Islet of Langerhans (tissue), 1 donor: ENCODE data around the gene HOXD9.

ENCODE experiments used
- FAIRE-seq: peaks from one replicate; lab custom pipeline; 2011; peaks lifted over from hg19 to GRCh38; lab: Jason Lieb, UNC

Gene HOXD9

GRCh38 chr2:176138923-176139660 is 16.6 kb downstream of the HOXD9 start:
- FAIRE-seq = no peak

GRCh38 chr2:176139661-176140512 is 17.4 kb downstream of the HOXD9 start:
- no peak for FAIRE-seq

GRCh38 chr2:176140513-176141317 is 18.2 kb downstream of the HOXD9 start:
- FAIRE-seq = no peak

GRCh38 chr2:176142281-176142680 is 19.8 kb downstream of the HOXD9 start:
- no peak for FAIRE-seq

GRCh38 chr2:176145085-176145969 is 22.8 kb downstream of the HOXD9 start:
- no peak for FAIRE-seq

- FAIRE-seq = no peak
These were observed 23.6 kb downstream of the HOXD9 start for GRCh38 chr2:176146101-176146500.

- no peak for FAIRE-seq
These were observed 24.1 kb downstream of the HOXD9 start for GRCh38 chr2:176146645-176147044.

- no peak for FAIRE-seq
These were observed 24.8 kb downstream of the HOXD9 start for GRCh38 chr2:176147210-176147799.

GRCh38 chr2:176147800-176148496 is 25.4 kb downstream of the HOXD9 start:
- no peak for FAIRE-seq

- FAIRE-seq = no peak
These were observed 26.4 kb downstream of the HOXD9 start for GRCh38 chr2:176148751-176149421.

- no peak for FAIRE-seq
These were observed 27.0 kb downstream of the HOXD9 start for GRCh38 chr2:176149481-176149938.

GRCh38 chr2:176149939-176150583 is 27.5 kb downstream of the HOXD9 start:
- FAIRE-seq = no peak

- FAIRE-seq = no peak
These were observed 28.3 kb downstream of the HOXD9 start for GRCh38 chr2:176150584-176151441.

- FAIRE-seq = no peak
These were observed 29.1 kb downstream of the HOXD9 start, which contains the start of gene HOXD4 for GRCh38 chr2:176151442-176152287. TSS of gene HOXD4 (plus strand) at chr2:176151550. CDS start at chr2:176151634, 84 bp downstream.

GRCh38 chr2:176152350-176153181 is 30.0 kb downstream of the HOXD9 start:
- FAIRE-seq = no peak

GRCh38 chr2:176154576-176155252 is 32.2 kb downstream of the HOXD9 start:
- no peak for FAIRE-seq
